ENCODE data around the gene CDK5RAP1.
"Not testable (repeated sequence)": the region's sequence is repeated elsewhere in the genome, so short reads cannot be mapped to it uniquely, and the experiment has no call there.

- TF ChIP-seq CTCF (IDR thresholded peaks at IDR 0.05; ENCODE audit: low read depth, low read length); EZH2phosphoT487 (IDR thresholded peaks at IDR 0.05; ENCODE audit: low read depth): not testable (repeated sequence)
Observed at GRCh38 chr20:33389326-33389725, 12.0 kb downstream of the CDK5RAP1 start.

Data from OCI-LY3 (cell line).